ENCODE data around the gene RPL38. TPM values are rescaled to one million over a fixed set of nuclear protein-coding genes. Genes with fewer than 3 reads are reported as not detected.

Gene RPL38
- 1,171 and 1,172 TPM in 2 replicates for polyA plus RNA-seq

DNA sequence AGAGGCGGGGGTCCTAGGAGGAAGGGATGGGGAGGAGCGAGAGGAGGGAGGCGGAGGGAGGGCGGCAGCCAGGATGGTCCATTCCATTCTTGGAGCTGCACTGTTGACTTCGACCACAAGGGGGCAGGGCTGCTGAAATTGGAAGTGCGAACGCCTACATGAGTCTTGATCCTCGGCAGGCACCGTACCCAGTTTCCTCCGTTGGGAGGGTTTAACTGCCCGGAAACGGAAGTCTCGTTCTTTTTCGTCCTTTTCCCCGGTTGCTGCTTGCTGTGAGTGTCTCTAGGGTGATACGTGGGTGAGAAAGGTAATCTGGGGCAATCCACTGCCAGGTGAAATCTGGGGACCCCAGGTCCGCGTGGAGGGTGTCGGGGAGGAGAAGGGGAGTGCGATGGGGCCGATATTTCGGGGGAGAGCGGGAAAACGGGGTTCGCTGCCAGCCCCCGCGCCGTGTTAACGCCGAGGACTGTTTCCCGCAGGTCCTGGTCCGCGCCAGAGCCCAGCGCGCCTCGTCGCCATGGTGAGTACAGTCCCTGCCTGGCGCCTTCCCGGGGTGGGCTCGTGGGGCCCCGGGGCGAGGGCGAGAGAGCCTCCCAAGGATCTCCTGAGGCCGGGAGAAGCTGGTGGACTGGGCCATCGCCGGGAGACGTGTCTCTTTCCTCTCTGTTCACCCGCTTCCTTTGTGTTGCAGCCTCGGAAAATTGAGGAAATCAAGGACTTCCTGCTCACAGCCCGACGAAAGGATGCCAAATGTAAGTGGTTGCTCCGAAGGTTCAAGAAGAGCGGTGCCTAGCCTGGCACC is at the start of gene RPL38:
Gene RPL38 (plus strand): TSS at position 240 of the 802 bp plus-strand sequence. CDS start 278 bp downstream, at position 518.

DNA sequence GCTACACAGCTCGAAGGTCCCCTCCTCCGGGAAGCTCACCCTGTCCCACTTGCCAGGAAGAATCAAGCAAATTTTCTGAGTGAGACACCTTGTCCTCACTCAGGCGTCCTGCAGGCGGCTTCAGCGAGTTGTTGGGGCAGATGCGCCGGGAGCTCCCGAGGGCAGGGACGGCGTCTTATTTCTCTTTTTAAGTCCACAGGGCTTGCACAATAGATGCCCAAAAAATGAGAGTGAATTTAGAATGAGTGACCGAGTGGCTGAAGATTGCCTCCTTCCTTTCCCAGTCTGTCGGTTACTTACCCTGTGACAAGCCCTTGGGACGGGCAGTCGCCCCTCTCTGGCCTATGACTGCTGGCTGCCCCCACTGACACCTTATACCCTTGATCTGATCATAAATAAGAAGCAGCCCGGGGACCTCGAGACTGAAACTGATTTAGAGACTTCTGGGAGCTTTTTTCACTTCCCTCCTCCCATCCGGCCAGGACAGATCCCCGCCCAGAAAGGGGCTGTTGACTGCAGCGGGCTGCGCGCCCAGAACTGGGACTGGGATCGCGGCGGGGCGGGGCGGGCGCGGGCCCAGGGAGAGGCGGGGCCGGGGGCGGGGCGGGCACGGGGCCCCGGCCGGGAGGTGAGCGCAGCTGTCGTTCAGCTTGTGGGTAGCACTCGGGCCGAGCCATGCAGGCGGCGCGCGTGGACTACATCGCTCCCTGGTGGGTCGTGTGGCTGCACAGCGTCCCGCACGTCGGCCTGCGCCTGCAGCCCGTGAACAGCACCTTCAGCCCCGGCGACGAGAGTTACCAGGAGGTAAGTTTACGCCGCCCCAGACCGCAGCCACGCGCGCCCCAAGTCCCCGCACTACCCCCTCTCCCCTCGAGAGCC is 9.7 kb downstream of the RPL38 start, which contains the start of gene TTYH2:
Gene TTYH2 (plus strand): TSS at position 659 of the 879 bp plus-strand sequence. CDS start 17 bp downstream, at position 676.

Other genes with a start within 250 kb of the RPL38 start
- not detected in 2 replicates for gene TTYH2, start 9.9 kb downstream of the RPL38 start, polyA plus RNA-seq
- gene DNAI2, start 70.6 kb downstream of the RPL38 start, polyA plus RNA-seq, result not detected in 2 replicates
- not detected in 2 replicates for gene KIF19, start 122.5 kb downstream of the RPL38 start, polyA plus RNA-seq
- gene BTBD17, start 158.2 kb downstream of the RPL38 start, polyA plus RNA-seq, result 1.0 and 2.3 TPM in 2 replicates
- not detected in 2 replicates for gene GPR142, start 163.8 kb downstream of the RPL38 start, polyA plus RNA-seq
- 2.0 and 2.9 TPM in 2 replicates for gene GPRC5C, start 228.4 kb downstream of the RPL38 start, polyA plus RNA-seq